Rectal smooth muscle tissue (tissue), 1 donor: ENCODE data around the gene AHNAK.
"Not testable (repeated sequence)": the region's sequence is repeated elsewhere in the genome, so short reads cannot be mapped to it uniquely, and the experiment has no call there.

ENCODE experiments used
- H3K27ac ChIP-seq: one replicate; pipeline ENCODE4 v1.7.0; 2013; ENCODE audit warnings: low read depth, low read length, inconsistent platforms
- H3K27me3 ChIP-seq: one replicate; pipeline ENCODE4 v1.7.0; 2013; ENCODE audit warnings: low read length; ENCODE audit not compliant: control insufficient read depth, insufficient read depth
- H3K36me3 ChIP-seq: one replicate; pipeline ENCODE4 v1.7.0; 2013; ENCODE audit warnings: low read length; ENCODE audit not compliant: control insufficient read depth, insufficient read depth
- H3K4me1 ChIP-seq: one replicate; pipeline ENCODE4 v1.7.0; 2013; ENCODE audit warnings: low read length; ENCODE audit not compliant: control insufficient read depth, insufficient read depth
- H3K4me3 ChIP-seq: one replicate; pipeline ENCODE4 v1.7.0; 2013; ENCODE audit warnings: low read length
- H3K9ac ChIP-seq: one replicate; pipeline ENCODE4 v1.7.0; 2013; ENCODE audit warnings: low read length

Gene AHNAK

GRCh38 chr11:62500650-62501030 lies 46.0 kb downstream of the AHNAK start:
- H3K4me1 ChIP-seq = peaks cover 25% of the 10 kb centered on the region
- H3K27ac ChIP-seq = peak overlapping the region; percentile 50

GRCh38 chr11:62499944-62500649 lies 46.5 kb downstream of the AHNAK start:
- Histone ChIP-seq H3K27me3 (no peaks in the 10 kb centered on the region), H3K36me3 (no peaks in the 10 kb centered on the region), H3K4me3 (no peak overlapping the region), H3K4me1 (peaks cover 25% of the 10 kb centered on the region), H3K9ac (no peak overlapping the region), H3K27ac (peak overlapping the region; percentile 50)

More at GRCh38 chr11:62500650-62501030, 46.0 kb downstream of the AHNAK start:
- no peaks in the 10 kb centered on the region for H3K27me3 ChIP-seq
- H3K36me3 ChIP-seq = no peaks in the 10 kb centered on the region
- no peak overlapping the region for H3K4me3 ChIP-seq
- H3K9ac ChIP-seq = no peak overlapping the region

- not testable (repeated sequence) for H3K27ac ChIP-seq
Measured at GRCh38 chr11:62499311-62499943, 47.2 kb downstream of the AHNAK start.

GRCh38 chr11:62498492-62499286 lies 47.9 kb downstream of the AHNAK start:
- no peaks in the 10 kb centered on the region for H3K36me3 ChIP-seq
- H3K9ac ChIP-seq = no peak overlapping the region
- H3K4me3 ChIP-seq = no peak overlapping the region
- peaks cover 16% of the 10 kb centered on the region for H3K4me1 ChIP-seq
- no peak overlapping the region for H3K27ac ChIP-seq
- H3K27me3 ChIP-seq = no peaks in the 10 kb centered on the region

More at GRCh38 chr11:62499311-62499943, 47.2 kb downstream of the AHNAK start:
- not testable (repeated sequence) for H3K9ac ChIP-seq, H3K27me3 ChIP-seq, H3K4me3 ChIP-seq, H3K36me3 ChIP-seq
- peaks cover 19% of the 10 kb centered on the region for H3K4me1 ChIP-seq

- peaks cover 16% of the 10 kb centered on the region for H3K4me1 ChIP-seq
- no peak overlapping the region for H3K27ac ChIP-seq
Measured at GRCh38 chr11:62498031-62498430, 48.6 kb downstream of the AHNAK start.

GRCh38 chr11:62497132-62497801 lies 49.3 kb downstream of the AHNAK start:
- Histone ChIP-seq H3K4me1 (peaks cover 16% of the 10 kb centered on the region), H3K9ac (no peak overlapping the region), H3K27me3 (no peaks in the 10 kb centered on the region), H3K27ac (no peak overlapping the region), H3K36me3 (no peaks in the 10 kb centered on the region), H3K4me3 (no peak overlapping the region)

More at GRCh38 chr11:62498031-62498430, 48.6 kb downstream of the AHNAK start:
- no peak overlapping the region for H3K4me3 ChIP-seq
- no peaks in the 10 kb centered on the region for H3K36me3 ChIP-seq
- H3K9ac ChIP-seq = no peak overlapping the region
- no peaks in the 10 kb centered on the region for H3K27me3 ChIP-seq

GRCh38 chr11:62496676-62497075 lies 49.9 kb downstream of the AHNAK start:
- H3K4me3 ChIP-seq = no peak overlapping the region
- H3K9ac ChIP-seq = no peak overlapping the region
- H3K27me3 ChIP-seq = no peaks in the 10 kb centered on the region
- peaks cover 12% of the 10 kb centered on the region for H3K4me1 ChIP-seq
- no peaks in the 10 kb centered on the region for H3K36me3 ChIP-seq
- no peak overlapping the region for H3K27ac ChIP-seq

- Histone ChIP-seq H3K27me3 (no peaks in the 10 kb centered on the region), H3K9ac (no peak overlapping the region), H3K4me1 (no peaks in the 10 kb centered on the region), H3K4me3 (no peak overlapping the region), H3K27ac (no peak overlapping the region), H3K36me3 (no peaks in the 10 kb centered on the region)
Measured at GRCh38 chr11:62494246-62494645, 52.4 kb downstream of the AHNAK start.

GRCh38 chr11:62493801-62494200 lies 52.8 kb downstream of the AHNAK start:
- no peaks in the 10 kb centered on the region for H3K36me3 ChIP-seq
- H3K27ac ChIP-seq = no peak overlapping the region
- H3K4me3 ChIP-seq = no peak overlapping the region
- no peaks in the 10 kb centered on the region for H3K27me3 ChIP-seq
- no peak overlapping the region for H3K9ac ChIP-seq
- H3K4me1 ChIP-seq = no peaks in the 10 kb centered on the region

- Histone ChIP-seq H3K27ac (no peak overlapping the region), H3K36me3 (no peaks in the 10 kb centered on the region)
Measured at GRCh38 chr11:62492586-62492985, 54.0 kb downstream of the AHNAK start.

GRCh38 chr11:62491571-62492329 lies 54.9 kb downstream of the AHNAK start:
- no peaks in the 10 kb centered on the region for H3K27me3 ChIP-seq
- no peak overlapping the region for H3K4me3 ChIP-seq
- H3K9ac ChIP-seq = no peak overlapping the region
- no peaks in the 10 kb centered on the region for H3K4me1 ChIP-seq
- H3K27ac ChIP-seq = no peak overlapping the region
- H3K36me3 ChIP-seq = no peaks in the 10 kb centered on the region

More at GRCh38 chr11:62492586-62492985, 54.0 kb downstream of the AHNAK start:
- H3K27me3 ChIP-seq = no peaks in the 10 kb centered on the region
- H3K4me1 ChIP-seq = no peaks in the 10 kb centered on the region
- H3K4me3 ChIP-seq = no peak overlapping the region
- no peak overlapping the region for H3K9ac ChIP-seq
